GM19023 (cell line): Measurements from ENCODE around the gene SIX2.

Source experiments
- ATAC-seq: cut with Tn5 transposase; IDR thresholded peaks from one replicate; pipeline ENCODE4 v1.9.1; 2021; ENCODE audit warnings: mild to moderate bottlenecking, moderate library complexity; ENCODE audit not compliant: unreplicated experiment

The SIX2 gene

DNA sequence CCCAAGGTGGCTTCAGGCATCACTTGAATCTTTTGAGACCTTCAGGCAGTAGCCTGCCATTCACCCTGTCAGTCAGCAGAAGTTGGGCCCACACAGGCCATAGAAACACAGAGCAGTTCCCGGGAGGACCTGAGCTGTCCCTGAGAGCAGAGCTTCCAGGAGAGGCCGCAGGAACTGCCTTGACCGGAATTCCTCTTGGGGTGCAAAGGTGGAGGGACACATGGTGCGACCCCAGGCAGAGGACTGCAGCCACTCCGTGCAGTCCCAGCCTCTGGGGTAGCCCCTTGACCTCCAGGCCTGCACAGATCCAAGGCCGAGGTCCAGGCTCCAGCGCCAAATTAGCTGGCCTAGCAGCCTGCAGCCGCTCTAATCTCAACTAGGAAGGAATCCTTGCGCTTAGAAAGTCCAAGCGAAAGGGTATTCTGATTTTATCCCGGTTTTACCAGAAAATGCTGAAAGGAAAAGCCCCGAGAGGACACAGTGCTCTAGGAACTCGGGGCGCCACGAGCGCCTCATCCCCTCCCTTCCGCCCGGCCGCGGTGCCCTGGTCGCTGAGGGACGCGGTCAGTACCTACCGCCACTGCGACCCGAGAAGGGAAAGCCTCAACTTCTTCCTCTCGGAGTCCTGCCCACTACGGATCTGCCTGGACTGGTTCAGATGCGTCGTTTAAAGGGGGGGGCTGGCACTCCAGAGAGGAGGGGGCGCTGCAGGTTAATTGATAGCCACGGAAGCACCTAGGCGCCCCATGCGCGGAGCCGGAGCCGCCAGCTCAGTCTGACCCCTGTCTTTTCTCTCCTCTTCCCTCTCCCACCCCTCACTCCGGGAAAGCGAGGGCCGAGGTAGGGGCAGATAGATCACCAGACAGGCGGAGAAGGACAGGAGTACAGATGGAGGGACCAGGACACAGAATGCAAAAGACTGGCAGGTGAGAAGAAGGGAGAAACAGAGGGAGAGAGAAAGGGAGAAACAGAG lies 5.4 kb downstream of the SIX2 start:
- no peak for ATAC-seq

DNA sequence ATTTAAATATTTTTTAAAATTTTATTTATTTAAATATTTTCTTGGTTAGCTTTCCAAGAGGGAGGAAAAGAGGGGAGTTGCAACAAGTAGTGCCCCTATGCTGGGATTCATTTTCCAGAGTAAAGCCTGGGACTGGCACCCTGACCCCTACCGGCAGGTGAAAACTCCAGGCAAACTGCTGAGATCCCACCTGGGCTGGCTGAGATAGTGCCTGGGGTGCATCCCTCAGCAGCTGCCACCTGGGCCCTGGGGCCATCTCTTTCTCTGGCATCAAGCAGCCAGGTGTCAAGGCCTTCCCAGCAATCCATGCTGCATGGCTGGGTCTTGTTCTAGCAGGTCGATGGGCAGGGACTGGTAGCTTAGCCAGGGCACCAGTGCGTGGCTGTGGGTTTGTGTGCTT lies 6.6 kb downstream of the SIX2 start:
- no peak for ATAC-seq

GRCh38 chr2:45001869-45002385 lies 7.3 kb downstream of the SIX2 start:
- ATAC-seq = no peak

DNA sequence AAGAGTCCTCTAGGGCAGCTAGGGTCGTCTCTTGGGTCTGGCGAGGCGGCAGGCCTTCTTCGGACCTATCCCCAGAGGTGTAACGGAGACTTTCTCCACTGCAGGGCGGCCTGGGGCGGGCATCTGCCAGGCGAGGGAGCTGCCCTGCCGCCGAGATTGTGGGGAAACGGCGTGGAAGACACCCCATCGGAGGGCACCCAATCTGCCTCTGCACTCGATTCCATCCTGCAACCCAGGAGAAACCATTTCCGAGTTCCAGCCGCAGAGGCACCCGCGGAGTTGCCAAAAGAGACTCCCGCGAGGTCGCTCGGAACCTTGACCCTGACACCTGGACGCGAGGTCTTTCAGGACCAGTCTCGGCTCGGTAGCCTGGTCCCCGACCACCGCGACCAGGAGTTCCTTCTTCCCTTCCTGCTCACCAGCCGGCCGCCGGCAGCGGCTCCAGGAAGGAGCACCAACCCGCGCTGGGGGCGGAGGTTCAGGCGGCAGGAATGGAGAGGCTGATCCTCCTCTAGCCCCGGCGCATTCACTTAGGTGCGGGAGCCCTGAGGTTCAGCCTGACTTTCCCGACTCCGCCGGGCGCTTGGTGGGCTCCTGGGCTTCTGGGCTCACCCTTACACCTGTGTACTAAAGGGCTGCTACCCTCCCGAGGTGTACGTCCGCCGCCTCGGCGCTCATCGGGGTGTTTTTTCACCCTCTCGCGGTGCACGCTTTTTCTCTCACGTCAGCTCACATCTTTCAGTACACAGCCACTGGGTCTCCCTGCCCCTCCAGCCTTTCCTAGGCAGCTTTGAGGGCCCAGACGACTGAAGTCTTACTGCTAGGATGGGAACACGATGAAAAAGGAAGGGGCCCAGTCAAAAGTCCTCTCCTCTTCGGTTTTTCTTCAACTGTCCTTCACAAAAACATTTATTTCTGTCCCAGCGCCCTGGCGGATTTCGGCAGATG lies 8.1 kb downstream of the SIX2 start:
- ATAC-seq = no peak

GRCh38 chr2:45000341-45000901 lies 8.8 kb downstream of the SIX2 start:
- no peak for ATAC-seq

DNA sequence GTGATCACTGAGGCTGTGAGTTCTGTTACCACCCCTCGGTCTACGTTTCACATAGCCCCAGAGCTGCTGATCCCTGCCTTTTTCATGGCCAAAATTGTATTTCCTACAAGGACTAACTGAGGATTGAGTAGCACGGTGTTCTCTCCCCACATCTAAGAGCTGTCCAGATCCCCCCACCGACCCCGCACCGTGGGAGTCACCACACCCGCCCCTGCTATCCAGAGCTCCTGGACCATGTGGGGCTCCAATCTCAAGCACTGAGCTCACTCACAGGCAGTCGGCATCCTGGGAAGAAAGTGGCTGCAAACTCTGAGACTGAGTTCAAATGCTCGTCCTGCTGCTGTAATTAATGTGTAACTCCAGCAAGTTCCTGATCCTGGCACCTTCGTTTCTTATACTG lies 9.7 kb downstream of the SIX2 start:
- no peak for ATAC-seq

DNA sequence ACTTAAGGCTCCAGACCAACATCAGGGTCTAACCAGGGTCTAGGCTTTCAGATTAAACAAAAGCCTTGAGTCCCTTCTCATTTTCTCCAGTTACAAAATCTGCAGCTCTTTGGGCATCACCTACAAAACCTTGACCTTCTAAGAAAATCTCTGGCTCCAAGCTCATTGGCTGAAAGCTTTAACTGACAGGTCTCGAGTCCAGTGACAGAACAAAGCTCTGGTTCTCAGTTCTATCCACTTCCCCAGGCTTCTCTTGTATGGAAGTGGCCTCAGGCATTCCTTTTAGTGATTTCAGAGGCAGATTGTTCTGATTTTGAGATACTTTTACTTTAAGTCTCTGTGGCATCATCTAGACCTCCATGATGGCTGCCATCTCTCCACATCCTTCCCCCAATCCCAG lies 11.3 kb downstream of the SIX2 start:
- ATAC-seq = no peak

- ATAC-seq = no peak
Measured at GRCh38 chr2:44996356-44996755, 12.9 kb downstream of the SIX2 start.

- ATAC-seq = no peak
Measured at GRCh38 chr2:44994377-44994776, 14.9 kb downstream of the SIX2 start.

DNA sequence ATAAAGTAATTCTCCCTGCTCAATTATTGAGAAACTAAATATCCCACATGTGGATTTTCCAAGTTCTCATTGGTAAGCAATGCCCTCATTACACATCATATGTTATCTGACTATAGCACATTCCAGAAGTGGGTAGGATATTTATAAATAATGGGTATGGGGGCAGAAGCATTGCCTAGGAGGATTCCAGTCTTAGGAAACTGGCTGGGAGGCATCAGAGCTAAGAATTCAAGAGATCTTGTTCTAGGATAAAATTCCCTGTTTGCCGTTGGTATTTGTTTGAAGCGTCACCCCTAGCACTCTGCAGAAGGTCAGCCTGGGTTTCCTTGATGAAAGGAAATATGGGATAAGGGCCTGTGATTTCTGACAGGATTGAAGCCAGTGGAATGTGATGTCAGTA lies 20.1 kb downstream of the SIX2 start:
- ATAC-seq = no peak

GRCh38 chr2:44983836-44984604 lies 25.2 kb downstream of the SIX2 start:
- ATAC-seq = no peak

DNA sequence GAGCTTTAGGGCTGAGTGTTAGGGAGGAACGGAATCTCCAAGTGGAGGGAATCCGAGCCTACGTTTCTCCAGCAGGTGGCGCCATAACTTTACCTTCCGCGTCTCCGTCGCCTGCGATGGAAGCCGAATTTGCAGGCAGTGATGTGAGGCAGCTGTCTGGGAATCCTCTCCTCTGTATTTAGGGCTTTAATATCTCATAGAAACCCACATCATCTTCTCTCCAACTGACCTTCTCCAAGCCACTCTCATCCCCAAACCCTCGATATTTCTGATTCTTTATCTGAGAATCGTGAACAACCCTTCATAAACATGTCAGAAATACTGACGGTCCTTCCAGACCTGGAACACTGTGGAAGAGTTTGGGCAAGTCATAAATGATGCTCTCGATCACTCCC lies 27.5 kb downstream of the SIX2 start:
- ATAC-seq = no peak

GRCh38 chr2:44980751-44981713 lies 28.2 kb downstream of the SIX2 start:
- ATAC-seq = no peak

DNA sequence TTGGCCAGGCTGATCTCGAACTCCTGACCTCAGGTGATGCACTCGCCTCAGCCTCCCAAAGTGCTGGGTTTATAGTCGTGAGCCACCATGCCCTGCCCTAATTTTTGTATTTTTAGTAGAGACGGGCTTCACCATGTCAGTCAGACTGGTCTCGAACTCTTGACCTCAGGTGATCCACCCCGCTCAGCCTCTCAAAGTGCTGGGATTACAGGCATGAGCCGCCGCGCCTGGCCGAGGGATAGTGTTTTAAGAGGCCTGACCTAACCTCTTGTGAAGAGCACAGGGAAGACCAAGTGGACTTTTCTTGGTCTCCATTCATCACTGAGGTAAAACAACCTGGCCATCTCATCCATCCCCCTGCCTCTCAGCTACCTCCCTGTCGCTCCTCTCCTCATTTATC lies 29.7 kb downstream of the SIX2 start:
- no peak for ATAC-seq

DNA sequence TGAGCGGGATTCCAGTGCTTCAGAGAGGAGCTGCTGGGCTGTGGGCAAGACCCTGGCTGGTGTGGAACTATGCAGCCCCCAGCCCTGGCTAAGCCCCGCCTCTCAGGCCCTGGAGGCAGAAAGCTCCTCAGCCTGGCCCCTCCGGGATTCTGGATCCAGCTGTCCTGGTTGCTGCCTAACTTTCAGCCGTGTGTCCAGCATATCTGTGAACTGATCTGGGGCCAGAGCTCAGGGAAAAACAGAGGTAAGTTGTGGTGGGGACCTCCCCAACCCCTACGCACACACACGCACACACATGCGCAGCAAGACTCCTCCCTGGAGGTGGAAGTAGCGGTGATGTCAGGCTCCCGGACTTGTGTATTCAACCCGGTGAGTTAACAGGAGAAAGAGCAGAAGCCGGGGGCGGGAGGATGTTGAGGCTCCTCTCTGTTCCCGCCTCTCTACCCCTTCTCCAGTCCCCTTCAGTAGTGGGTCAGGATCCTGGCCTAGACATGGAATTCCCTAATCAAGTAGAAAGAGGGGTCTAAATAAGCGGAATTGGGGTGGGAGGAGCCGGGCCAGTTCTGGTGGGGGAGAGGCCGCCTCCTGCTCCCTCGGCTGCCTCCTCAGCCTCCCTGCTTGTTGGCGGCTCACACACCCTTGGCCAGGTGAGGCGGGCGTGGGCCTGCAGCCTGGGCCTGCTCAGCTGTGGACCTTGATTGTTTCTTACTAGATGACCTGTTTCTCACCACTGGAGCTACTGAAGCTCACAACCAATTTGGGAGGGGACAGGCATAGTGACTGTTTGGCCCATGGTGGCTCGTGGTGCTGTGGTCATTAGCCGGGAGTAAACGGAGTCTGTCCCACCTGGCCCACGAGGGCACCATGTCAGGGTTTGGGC lies 33.4 kb downstream of the SIX2 start:
- ATAC-seq = no peak

DNA sequence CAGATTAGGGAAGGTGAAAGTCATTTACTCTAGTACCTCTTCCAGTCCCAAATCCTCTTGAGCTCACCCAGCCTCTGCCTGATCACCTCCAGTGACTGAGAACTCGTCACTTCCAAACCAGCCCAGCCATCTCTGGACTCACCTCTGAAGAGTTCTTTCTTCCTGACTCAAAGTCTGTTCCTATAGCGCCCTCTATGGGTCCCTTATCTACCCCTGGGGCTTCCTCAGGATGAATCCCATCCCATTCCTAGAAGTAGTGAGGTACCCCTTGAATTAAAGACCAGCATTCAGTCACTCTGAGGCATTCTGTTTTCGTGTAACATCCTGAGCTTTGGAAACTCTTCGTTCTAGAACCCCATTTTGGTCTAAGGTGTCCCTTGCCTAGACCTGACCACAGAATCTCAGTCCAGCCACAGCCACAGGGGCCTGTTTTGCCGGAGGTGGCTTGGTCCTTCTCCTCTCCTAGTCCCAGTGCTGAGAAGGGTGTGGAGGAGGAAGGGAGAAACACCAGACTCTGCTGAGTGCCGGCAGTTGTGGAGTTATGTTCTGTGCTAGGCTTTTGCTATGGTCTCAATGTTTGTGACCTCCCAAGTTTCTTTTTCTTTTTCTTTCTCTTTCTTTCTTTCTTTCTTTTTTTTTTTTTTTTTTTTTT lies 35.1 kb downstream of the SIX2 start:
- ATAC-seq = no peak

- ATAC-seq = no peak
Measured at GRCh38 chr2:44972771-44973535, 36.3 kb downstream of the SIX2 start.
